GM21723 (cell line): ENCODE measurements around the gene MPC1.

ENCODE experiments used
- ATAC-seq: cut with Tn5 transposase; IDR thresholded peaks from one replicate; pipeline ENCODE4 v1.9.1; 2021; ENCODE audit warnings: mild to moderate bottlenecking, moderate library complexity; ENCODE audit not compliant: unreplicated experiment

Gene MPC1

DNA sequence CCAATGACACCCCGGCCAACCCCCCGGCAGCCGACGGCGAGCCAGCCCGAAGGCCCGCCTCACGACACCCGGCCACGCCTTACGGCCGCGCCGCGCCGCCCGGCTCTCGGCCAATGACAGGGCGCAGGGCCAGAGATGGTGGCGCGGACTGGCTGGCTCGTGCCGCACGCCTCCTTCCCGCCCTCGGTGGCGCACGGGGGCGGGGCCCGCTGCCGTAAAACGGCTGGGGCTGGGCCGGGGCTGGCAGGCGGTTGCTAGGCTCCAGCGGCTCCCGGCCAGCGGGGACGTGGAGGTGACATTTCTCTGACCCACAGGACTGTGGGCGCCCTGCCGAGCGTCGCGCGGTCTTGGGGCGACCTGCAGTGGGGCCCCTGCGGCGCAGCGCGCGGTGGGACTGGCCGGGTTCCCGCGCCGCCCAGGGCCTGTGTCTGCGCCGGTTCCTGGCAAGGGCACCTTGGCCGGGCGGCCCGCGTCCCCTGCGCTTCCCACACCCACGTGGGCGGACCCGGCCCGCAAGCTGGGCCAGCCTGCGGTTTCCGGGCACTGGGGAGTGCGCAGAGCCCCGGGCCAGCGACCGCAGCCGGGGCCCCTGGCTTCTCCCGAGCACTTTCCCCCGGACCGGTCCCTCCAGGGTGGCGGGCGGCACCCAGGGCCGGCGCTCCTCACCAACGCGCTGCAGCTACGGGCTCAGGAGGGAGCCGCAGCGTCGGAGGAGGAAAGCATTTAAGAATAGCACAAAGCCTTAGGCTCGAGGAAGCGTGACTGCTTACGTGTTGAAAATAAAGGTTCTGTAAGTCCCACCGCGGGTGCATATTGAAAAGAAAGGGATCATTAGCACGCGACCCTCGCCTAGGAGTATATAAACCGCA, at the start of gene MPC1:
Gene MPC1, minus strand, starts transcription at position 8 of the 869 bp plus-strand sequence. CDS start 64 bp downstream, outside the sequence.
- ATAC-seq, result peak; percentile 89

DNA sequence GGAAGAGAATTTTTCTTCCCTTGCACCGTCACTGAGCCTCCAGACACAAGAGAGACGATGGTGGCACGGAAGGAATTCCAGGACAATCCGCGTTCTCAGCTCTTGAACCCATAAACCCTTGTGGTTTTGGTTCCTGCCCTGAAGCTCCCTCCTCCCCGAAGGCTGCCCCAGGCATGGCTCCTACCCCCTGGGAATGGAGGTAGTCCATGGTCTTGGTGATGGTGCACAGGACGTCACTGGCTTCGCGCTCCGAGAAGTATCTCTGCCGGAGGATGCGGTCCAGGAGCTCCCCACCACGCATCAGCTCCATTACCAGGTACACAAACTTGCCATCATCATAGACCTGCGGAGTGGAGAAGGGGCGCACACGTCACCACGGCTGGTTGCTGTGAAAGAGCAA, 47.5 kb upstream of the MPC1 start:
- ATAC-seq, result no peak

DNA sequence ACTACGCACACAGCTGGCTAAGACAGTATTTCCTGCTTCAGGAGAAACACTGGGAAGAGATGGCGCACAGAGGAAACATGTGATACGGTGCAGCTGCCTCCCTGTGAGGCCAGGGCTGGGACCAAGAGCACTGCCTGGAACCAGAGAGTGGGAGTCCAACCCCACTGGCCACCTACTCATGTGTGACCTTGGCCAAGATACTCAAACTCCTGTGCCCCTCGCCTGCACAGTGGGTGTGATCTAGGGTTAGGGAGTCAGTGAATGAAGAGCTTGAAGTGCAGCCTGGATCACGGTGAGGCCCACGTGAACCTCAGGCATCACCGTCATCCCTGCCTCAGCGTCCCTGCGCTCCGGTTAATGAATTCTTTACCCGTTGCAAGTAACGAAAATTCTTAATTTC, 41.7 kb upstream of the MPC1 start:
- ATAC-seq, result no peak

DNA sequence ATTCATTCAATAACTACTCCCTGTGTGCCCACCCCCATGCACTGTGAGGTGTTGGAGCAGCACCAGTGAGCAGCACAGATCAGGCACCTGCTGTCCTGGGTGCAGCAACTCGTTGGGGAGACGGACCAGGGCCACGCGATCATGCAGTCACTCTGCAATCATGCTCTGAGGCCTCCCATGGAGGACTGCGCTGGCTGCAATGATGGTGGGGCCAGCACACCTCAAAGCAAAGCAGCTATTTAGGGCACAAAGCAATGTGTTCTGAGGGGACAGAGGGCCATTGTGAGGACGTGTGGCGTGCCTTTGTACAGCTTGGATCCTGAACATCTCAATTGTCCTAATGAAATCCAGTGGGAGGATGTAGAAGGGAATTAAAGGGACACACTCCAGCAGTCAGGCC, 41.0 kb upstream of the MPC1 start:
- ATAC-seq, result no peak

DNA sequence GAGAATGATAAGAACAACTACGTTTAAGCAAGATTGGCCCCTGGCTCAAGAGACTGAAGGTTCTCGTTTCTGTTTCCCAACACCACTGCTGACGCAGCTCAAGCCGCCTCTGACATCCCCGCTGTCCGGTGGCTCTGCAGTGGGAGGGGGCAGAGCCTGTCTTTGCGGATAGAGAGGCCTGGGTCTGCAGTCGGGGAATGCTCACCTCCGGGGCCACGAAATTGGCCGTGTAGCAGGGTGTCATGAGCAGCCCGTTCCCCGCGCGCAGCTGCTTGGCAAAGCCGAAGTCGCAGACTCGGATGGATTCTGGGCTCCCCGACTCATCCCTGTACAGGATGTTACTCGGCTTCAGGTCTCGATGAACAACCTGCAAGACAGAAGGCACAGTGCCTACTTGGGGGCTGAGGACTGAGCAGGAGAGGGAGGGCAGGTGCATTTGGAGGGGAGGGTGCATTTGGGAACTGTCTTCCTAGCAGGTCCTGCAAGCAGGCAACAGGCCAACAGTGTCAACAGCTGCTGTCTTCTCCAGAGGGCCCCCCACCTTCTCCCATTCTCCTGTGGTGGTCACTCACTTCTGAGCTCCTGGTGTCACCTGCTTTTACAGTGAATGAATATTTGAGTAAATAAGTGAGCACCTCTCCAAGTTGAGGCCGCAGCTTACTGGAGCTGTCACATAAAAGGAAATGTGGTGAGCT, 40.5 kb upstream of the MPC1 start:
- no peak for ATAC-seq

DNA sequence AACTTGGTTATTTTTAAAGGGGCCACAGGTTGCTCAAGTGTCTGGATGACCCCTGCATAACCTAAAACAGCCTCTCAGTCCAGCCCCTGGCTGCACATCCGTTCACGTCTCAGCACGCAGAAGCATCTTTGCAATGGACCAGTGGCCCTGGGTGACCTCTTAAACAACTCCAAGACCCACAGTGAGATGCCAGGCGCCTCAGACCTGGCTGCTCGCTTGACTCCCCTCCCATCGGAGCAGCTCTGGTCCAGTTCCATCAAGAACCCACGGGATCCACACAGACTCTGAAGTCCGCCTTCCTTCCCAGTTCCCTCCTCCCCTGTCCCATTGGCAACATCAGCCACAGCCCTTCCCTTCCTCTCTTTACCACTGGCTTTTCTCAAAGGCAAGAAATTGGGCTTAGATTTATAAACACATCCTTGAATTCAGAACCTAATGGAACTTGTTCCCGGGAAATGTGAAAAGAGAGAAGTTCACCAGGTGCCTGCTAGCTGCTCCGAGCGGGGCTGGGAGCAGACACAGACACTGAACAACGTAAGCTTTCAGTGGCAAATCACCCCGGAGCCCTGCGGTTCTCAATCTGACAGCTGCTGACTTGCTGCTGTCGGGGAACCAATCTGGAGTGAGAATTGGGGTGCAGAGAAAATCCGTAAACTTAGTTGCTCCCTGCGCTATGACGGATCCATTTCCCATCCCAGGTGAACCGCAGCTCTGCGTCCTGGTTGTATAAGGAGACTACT, 39.6 kb upstream of the MPC1 start:
- ATAC-seq, result no peak

DNA sequence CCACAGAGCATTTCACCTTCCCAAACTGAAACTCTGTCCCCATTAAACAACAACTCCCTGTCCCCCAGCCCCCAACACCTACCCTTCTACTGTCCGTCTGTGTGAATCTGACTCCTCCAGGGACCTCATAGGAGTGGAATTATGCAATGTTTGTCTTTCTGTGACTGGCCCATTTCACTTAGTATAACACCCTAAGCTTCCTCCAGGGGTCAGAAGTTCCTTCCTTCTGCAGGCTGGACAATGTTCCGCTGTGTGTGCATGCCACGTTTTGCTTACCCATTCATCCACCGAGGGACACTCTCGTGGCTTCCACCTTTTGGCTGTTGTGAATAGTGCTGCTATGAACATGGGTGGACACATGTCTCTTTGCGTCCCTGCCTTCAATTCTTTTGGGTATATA, 37.6 kb upstream of the MPC1 start:
- ATAC-seq, result no peak

DNA sequence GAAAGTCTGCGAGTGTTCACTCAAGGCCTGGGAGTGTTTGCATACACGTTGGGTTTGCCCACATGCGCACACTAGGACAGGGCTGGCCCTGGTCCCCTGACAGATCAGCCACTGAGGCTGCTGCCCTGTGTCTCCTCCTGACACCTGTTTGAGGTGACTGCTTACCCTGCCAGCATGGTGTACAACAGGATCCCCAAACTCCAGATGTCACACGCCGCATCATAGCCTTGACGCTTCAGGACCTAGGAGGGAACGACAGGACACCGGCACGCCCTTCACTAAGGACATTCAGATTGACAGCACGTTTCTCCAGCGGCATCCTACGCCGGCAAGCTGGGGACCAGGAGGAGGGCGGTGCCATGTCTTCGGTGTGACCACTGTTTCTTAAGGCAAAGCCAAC, 37.0 kb upstream of the MPC1 start:
- ATAC-seq, result peak; percentile 15

DNA sequence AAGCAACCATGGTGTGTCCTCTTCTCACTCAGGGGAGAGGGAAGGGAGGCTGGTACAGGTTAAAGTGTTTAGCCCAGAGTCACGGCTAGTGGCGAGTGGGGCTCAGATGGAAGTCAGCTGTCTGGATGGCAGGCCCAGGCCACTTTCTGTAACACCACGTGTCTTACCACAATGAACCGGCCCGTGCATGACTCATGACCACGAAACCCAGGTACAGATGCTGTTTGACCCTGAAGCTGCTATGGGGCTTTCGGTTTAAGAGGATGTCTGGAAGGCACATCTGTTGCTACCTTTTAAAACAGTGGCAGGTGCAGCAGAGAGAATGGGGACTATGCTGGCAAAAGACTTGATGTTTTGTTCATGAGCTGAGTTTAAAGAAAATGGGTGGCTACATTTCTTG, 36.5 kb upstream of the MPC1 start:
- ATAC-seq, result peak; percentile 98

DNA sequence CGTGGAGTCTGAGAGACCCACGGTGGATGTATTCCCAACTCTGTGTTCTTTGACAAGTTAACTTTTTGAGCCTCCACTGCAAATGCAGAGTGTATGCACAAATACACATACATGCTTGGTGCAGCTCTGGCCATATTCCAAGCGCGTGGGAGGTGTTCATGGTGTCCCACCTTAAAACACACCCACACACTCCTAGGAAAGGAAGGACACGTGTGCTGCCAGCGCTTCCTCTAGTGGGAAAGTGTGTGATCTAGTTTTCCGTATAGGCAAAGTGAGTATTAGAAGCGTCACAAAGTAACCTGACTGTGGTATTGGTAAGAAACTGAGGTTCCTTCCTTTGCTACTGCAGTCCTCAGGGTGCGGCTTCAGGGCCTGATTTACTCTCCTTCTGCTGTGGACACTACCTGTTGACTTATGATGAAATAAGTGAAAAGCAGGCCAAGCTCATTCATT, 36.0 kb upstream of the MPC1 start:
- ATAC-seq, result no peak

DNA sequence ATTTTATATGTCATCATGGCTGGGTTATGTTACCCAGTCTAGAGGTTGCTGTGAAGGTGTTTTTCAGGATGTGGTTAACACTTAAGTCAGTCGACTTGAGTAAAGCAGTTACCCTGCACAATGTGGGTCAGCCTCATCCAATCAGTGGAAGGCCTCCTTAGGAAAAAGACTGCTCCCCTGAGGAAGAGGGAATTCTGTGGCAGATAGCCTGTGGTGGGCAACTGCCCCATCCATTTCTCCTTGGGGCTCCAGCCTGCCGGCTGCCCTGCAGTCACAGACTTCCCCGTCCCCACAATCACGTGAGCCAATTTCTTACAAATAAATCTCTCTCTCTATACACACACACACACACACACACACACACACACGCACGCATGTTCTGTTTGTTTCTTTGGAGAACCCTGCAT, 34.5 kb upstream of the MPC1 start:
- ATAC-seq, result no peak

DNA sequence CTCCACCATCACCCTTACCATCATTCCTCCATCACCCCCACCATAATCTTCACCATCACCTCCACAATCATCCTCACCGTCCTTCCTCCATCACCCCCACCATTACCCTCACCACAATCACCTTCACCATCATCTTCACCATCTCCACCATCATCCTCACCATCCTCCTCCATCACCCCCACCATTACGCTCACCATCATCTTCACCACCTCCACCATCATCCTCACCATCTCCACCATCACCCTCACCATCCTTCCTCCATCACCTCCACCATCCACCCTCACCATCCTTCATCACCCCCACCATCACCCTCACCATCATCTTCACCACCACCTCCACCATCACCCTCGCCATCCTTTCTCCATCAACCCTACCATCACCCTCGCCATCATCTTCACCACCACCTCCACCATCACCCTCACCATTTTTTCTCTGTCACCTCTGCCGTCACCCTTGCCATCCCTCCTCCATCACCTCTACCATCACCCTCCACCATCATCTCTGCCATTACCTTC, 33.1 kb upstream of the MPC1 start:
- ATAC-seq, result no peak

DNA sequence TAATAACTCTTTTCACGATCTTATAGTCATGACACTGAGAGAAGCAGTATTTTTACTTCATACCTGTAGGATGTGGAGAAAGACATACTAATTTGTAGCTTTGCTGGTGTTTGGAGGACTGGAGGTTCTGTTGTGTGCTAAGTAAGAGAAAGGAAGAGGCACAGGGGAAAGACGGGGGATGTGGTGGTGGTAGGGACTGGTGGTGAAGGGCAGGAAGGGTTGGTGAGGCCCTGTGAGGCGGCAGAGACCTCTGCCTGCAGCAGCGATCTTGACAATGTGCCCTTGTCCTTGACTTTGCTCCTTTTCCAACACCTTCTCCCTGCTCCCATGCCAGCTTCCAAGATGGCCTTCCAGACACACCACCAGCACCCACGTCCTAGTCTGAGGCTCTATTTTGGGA, 32.6 kb upstream of the MPC1 start:
- ATAC-seq, result no peak

DNA sequence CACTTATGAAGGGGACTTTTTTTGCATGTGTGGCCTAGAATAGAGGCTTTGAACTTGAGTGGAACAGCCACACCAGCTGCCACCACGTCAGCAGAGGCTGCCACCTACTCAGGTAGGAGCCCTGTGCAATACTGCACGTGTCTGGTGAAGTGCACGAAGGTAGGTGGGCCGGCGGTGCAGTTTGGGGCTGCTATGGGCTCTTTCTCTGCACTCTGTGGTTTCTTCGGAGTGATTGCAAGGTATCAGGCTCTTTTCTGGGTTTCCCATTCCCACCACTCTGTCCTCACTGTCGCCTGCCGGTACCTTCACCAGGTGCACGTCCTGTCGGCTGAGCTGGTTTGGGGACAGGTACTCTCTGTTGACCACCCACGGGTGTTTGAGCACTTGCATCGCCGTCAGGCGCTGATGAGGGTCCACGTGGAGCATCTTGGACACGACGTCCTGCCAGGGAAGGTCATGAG, 30.8 kb upstream of the MPC1 start:
- no peak for ATAC-seq

DNA sequence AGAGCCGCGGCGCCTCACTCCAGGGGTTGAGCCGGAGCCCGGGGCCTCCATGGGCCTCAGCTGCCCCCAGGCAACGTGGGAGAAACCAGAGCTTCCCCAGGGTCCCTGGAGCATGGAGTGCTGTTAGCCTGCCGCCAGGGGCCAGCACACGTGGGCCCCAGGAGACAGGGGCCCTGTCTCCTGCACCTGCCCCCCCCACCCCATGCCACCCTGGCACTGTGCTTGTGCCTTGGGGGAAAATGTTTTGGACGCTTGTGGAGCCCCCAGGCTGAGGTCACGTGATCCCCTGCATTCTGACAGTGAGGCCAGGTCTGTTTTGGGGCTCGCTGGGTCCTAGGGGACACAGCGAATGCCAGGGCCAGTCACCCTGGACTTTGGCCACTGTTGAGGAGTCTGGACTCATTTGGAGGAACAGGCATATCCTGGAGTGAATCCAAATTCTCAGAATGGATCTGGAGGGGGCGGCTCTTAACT, 30.2 kb upstream of the MPC1 start:
- no peak for ATAC-seq

DNA sequence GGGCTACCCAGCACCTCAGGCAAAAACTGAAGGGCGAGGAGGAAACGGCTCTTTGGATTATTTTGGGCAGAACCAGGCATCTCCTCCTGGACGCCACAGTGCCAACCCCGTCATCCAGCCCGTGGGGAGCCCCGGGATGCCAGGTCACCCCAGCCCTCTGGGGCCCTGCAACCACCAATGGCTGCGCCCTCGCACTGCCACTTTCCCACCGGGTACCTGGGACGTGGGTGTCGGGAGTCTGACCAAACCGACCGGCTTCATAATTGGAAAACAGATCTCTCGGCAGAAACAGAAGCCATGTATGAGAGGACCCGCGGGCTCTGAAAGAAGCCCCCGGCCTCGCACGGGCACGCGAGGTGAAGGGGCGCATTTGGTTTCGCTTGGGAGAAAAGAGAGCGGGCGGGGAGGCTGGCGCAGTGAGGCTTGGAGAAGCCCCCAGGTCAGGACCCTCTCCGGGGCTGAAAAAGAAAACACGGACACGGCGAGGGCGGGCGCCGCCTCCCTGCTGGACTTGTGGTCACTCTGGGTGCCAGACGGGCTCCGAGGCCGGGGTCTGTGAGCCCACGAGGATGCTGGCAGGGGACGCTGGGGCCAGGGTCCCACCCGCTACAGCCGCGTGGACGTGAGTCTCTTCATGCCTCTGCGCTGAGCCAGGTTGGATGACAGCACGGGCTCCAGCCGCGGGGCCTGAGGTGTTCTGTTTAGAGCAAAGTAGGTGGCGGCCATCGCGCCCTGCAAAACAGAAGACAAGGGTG, 29.6 kb upstream of the MPC1 start:
- no peak for ATAC-seq

DNA sequence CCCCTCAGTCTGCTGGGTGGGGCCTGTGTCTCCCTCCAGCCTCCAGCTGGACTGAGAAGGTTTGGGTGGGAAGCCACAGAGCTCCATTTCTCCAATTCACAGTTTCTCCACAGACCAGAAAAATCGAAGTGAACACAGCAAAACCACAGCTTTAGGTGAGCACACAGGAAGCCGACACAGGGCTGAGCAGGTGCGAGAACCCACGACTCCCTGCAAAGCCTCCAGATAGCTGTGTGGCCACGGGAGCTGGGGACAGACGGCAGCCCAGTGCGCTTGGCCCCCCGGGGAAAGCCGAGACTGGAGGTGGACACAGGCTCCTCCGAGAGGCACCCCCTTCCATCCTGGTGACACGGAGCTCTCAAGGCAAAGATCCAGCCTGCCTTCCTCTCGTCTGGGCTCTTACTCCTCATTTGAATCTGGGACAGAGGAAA, 29.0 kb upstream of the MPC1 start:
- no peak for ATAC-seq

DNA sequence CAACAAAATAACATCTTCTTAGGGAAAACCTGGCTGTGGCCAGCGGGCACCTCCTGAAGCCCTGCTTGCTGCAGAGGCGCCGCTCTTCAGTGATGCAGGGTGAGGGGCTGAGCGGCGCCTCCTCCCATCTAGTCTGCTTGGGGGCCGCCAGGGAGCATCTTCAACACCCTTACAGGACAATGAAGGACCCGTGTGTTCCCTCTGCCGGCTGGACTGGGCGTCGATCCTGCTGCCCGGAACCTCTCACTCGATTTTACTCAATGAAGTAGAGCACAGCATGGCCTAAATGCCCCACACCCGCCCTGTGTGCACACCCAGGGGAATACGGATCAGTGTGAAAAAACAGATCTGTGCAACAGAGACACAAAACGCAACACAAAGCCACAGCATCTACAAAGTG, 28.5 kb upstream of the MPC1 start:
- ATAC-seq, result no peak

DNA sequence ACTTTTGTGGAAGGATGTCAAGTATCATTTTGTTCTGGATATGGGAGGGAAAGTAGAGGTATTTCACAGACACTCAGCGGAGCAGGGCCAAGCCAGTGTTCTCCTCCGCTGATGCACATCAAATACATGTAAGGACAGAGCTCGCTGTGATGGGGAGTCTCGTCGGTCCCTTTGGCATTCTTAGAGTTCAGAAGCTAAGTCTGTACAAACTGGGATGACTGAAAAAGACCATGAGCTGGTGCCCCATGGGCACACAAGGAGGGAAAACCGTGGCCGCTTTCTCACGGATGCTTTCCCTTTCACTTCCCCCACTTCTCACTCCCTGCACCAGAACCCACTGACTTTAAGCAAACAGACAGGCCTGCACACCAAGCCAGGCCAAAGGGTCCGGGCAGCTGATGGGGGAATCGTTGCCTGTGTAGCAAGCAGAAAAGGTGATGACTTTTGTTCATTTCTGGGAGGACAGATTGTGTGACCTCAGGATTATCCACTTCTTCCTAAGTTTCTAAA, 27.7 kb upstream of the MPC1 start:
- peak; percentile 57 for ATAC-seq
